HepG2 (cell line): ENCODE data around the gene TACR3. TPM values are rescaled to one million over a fixed set of nuclear protein-coding genes. Genes with fewer than 3 reads are reported as not detected.
"Not testable (repeated sequence)": the region's sequence is repeated elsewhere in the genome, so short reads cannot be mapped to it uniquely, and the experiment has no call there.

Experiments
- ATAC-seq: fragments of 200-7000 bp; cut with Tn5 transposase; 3 replicates; pipeline ENCODE4 v1.9.1; 2020; ENCODE audit warnings: mild to moderate bottlenecking, moderate library complexity
- BruUV-seq: library from RNA; stranded (reverse); fragments of 400-500 nt; replicated peaks from 2 replicates; lab custom pipeline; 2021; lab: Mats Ljungman, UMichigan
- CTCF ChIA-PET: fragments of 300-600 bp; formaldehyde crosslinking; extraction: SDS; loops from one replicate; lab custom pipeline; 2021; ENCODE audit warnings: low total read pairs, inconsistent platforms, low intra/inter-chr PET ratio; lab: Yijun Ruan, JAX
- POLR2A ChIA-PET: fragments of 350-600 bp; sonication (Branson Sonifier 250); formaldehyde crosslinking; loops from one replicate; lab custom pipeline; 2020; ENCODE audit warnings: antibody characterized with exemption, inconsistent platforms; lab: Yijun Ruan, JAX
- DNase-seq: peaks from one replicate; pipeline ENCODE4 v3.0.0-alpha.2; 2015; ENCODE audit warnings: low spot score
- FAIRE-seq: peaks from 3 replicates; lab custom pipeline; 2011; peaks lifted over from hg19 to GRCh38; lab: Jason Lieb, UNC
- H2AFZ ChIP-seq: one replicate; pipeline ENCODE4 v1.6.1; 2011; ENCODE audit warnings: low read length, inconsistent platforms
- H3K27ac ChIP-seq: fragments of 300-600 bp; 3 replicates; pipeline ENCODE4 v1.8.0; 2011; ENCODE audit warnings: mixed run types, mild to moderate bottlenecking, mixed read lengths, low read length, inconsistent platforms; ENCODE audit not compliant: insufficient read depth; ENCODE audit errors: extremely low read length
- H3K27me3 ChIP-seq, 2 experiments: fragments of 200-600 bp in 1 of 2; 2 replicates in 1 of 2; 3 replicates in 1 of 2; pipeline versions ENCODE4 v1.6.0 to v1.8.0; 2011; ENCODE audit warnings: low read length in 2 of 2, mild to moderate bottlenecking in 2 of 2, moderate library complexity in 2 of 2, inconsistent platforms in 1 of 2; ENCODE audit not compliant: insufficient read depth in 2 of 2, control insufficient read depth in 1 of 2
- H3K36me3 ChIP-seq, 2 experiments: fragments of 200-600 bp in 1 of 2; replicated peaks in 1 of 2; 2 replicates in 1 of 2; 3 replicates in 1 of 2; pipeline versions ENCODE4 v1.5.1 to v1.8.0; 2011; ENCODE audit warnings: low read length in 2 of 2, inconsistent platforms in 1 of 2; ENCODE audit not compliant: insufficient read depth in 2 of 2, control insufficient read depth in 1 of 2
- H3K4me1 ChIP-seq: 2 replicates; pipeline ENCODE4 v1.5.1; 2012; ENCODE audit warnings: low read length, inconsistent platforms; ENCODE audit not compliant: insufficient read depth
- H3K4me2 ChIP-seq: 2 replicates; pipeline ENCODE4 v1.6.0; 2011; ENCODE audit warnings: low read depth, low read length, inconsistent platforms
- H3K4me3 ChIP-seq, 3 experiments: fragments of 200-600 bp in 1 of 3; sonication (generic), shearing (Covaris generic) in 1 of 3; replicated peaks in 1 of 3; 2 replicates each; pipeline ENCODE4 v1.5.1; 2011 to 2016; ENCODE audit warnings: low read length in 3 of 3, inconsistent platforms in 2 of 3, low read depth in 2 of 3, mild to moderate bottlenecking in 2 of 3, control low read depth in 1 of 3, mixed read lengths in 1 of 3; ENCODE audit not compliant: insufficient read depth in 1 of 3
- H3K79me2 ChIP-seq: one replicate; pipeline ENCODE4 v1.6.1; 2011; ENCODE audit warnings: low read length, inconsistent platforms; ENCODE audit not compliant: insufficient read depth
- H3K9ac ChIP-seq: 2 replicates; pipeline ENCODE4 v1.6.0; 2011; ENCODE audit warnings: mild to moderate bottlenecking, low read depth, low read length, inconsistent platforms; ENCODE audit not compliant: insufficient read depth
- H3K9me3 ChIP-seq: 2 replicates; pipeline ENCODE4 v1.5.1; 2012; ENCODE audit warnings: mild to moderate bottlenecking, low read length
- H4K20me1 ChIP-seq: 2 replicates; pipeline ENCODE4 v1.6.0; 2011; ENCODE audit warnings: inconsistent platforms, mild to moderate bottlenecking, low read length, moderate library complexity; ENCODE audit not compliant: insufficient read depth
- MAFG ChIP-seq: sonication (generic); formaldehyde crosslinking; IDR thresholded peaks from 2 replicates; pipeline ENCODE4 v1.5.1; 2020; ENCODE audit warnings: mild to moderate bottlenecking, missing genetic modification reagents
- STAG1 ChIP-seq: sonication (generic); formaldehyde crosslinking; IDR thresholded peaks from 2 replicates; pipeline ENCODE4 v1.4.0; 2020; ENCODE audit warnings: missing genetic modification reagents
- ZNF777 ChIP-seq: sonication (generic); formaldehyde crosslinking; IDR thresholded peaks from 2 replicates; pipeline ENCODE4 v1.4.0; 2020; ENCODE audit warnings: missing genetic modification reagents
- WGBS: methylation state at CpG from one replicate; pipeline ENCODE4 v1.1.6; 2017; ENCODE audit warnings: low lambda C conversion rate; 5-methylcytosine and 5-hydroxymethylcytosine counted together
- in situ Hi-C: cut with HindIII; loops from 2 replicates; pipeline ENCODE4 v1.10.0; 2017; ENCODE audit warnings: low pct_unique_long_range_greater_than_20kb; ENCODE audit not compliant: extremely low pct_ligation_motif_present
- intact Hi-C: fragments of 100-400 bp; cut with micrococcal nuclease; formaldehyde crosslinking; loops from one replicate; pipeline ENCODE4 v1.10.0; 2022; ENCODE audit not compliant: unreplicated experiment
- polyA plus RNA-seq, 8 experiments: library from polyadenylated mRNA; depleted of rRNA in 3 of 8; stranded (reverse) in 7 of 8; unstranded in 1 of 8; fragments of >200 nt; fragmentation: Illumina TruSeq in 4 of 8; extraction: Trizol in 4 of 8; gene quantifications; 2 replicates each; pipeline versions ENCODE4 v1.2.1 to v1.2.3, GENCODE V29; 2011 to 2016; ENCODE audit warnings: low read depth in 4 of 8, missing spikeins in 1 of 8, mixed read lengths in 1 of 8; ENCODE audit not compliant: insufficient read depth in 1 of 8
- total RNA-seq, 5 experiments: library from RNA; depleted of rRNA; stranded (reverse); fragments of >200 nt; fragmentation: Illumina TruSeq; extraction: Trizol; gene quantifications; 2 replicates each; pipeline ENCODE4 v1.2.3, GENCODE V29; 2016; ENCODE audit warnings: low read depth in 1 of 5
- TF ChIP-seq, protein P1 (sequence below): IDR thresholded peaks from 2 replicates; pipeline ENCODE4 v1.6.1; 2016; ENCODE audit warnings: mild to moderate bottlenecking, missing biosample characterization, missing genetic modification reagents

The TACR3 gene
- total and polyA plus RNA-seq, 2 of the 13 experiments (the other 11 are each of a cell fraction or from before 2014, with no cell fraction given) = not detected

DNA sequence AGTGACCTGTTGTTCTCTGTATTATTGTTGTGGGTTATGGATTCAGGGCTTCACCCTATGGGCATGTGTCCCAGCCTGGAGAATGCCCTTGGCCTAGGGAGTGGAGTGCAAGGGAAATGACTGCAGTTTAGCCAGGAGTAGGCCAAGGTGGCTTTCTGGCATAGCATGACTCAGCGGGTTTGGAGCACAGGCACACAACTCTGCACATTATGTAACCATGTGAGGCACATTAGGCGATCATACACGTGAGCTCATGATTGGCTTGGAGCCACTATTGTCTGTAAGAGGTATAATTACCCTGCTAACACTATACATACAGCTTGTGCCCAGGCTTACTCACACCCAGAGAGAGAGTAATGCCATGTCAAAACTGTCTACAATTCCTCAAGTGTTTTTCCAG is 35.1 kb upstream of the TACR3 start (continued):
- TF ChIP-seq, protein P1, sequence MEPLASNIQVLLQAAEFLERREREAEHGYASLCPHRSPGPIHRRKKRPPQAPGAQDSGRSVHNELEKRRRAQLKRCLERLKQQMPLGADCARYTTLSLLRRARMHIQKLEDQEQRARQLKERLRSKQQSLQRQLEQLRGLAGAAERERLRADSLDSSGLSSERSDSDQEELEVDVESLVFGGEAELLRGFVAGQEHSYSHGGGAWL (CRISPR knock-in tag) = no peak
- TF ChIP-seq MAFG = peak; percentile 30; the same call in 1 of the 2 replicates

DNA sequence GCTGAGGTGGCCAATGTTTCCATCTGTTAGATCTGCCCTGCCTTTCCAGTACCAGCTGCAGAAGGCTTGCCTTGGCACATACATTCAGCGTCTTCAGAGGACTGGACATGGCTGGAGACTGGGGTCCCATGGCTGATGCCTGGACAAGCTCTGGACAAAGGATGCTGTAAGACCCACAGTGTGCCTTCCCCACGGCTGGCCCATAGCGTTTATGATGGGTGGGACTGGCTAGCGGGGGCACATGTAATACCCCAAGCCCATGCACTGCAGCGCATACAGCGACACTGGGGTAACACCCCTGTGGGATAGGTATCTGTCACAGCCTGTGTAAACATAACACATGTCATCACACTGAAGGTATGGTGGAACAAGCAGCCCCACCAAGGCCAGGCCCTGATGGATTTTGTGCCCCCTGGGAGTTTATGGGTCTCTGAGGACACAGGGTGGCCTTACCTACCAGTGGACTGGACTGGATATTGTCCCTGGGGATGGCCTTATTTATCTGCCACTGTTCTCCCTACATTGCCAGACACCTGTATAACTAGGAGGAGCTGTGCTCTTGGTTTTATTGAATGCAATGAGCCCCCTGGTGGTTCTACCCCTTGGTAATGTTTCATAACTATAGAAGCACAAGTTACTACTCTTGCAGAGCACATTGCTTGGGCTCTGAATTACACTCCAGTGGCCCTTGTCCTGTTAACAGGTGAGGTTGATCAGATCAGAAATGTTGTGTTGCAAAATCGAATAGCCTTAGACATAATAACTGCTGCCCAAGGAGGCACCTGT is 34.3 kb upstream of the TACR3 start:
- DNase-seq = peak; percentile 8
- intact Hi-C loops (loop anchor here (1.0 kb wide), 1 partner anchor 547 kb away; no protein-coding TSS in a partner anchor), in situ Hi-C loops (no loop called here)
- POLR2A ChIA-PET = no interaction called here
- no peaks in the 10 kb centered on the region for H3K4me1 ChIP-seq
- no peak overlapping the region for H3K27ac ChIP-seq
- H3K4me2 ChIP-seq = no peak overlapping the region
- peak; percentile 51; the same call in 2 of the 3 replicates for ATAC-seq
- no TSS peak for BruUV-seq
- 0% methylated on average over 1 of the region's 7 CpGs for WGBS
- H3K36me3 ChIP-seq = no peaks in the 10 kb centered on the region
- no peak overlapping the region for H2AFZ ChIP-seq
- H3K9me3 ChIP-seq = no peaks in the 10 kb centered on the region
- no peak overlapping the region for H3K9ac ChIP-seq
- no peaks in the 10 kb centered on the region for H3K79me2 ChIP-seq
- CTCF ChIA-PET = interaction anchor here (1.1 kb wide), 1 partner anchor 550 kb away, joined by 3 read pairs; no protein-coding TSS in a partner anchor
- H4K20me1 ChIP-seq = no peaks in the 10 kb centered on the region
- H3K27me3 ChIP-seq = no peaks in the 10 kb centered on the region; a peak in 1 of 5 replicates
- TF ChIP-seq STAG1 (CRISPR knock-in tag) = 0 out of 2 replicates have a peak, but pooled peaks have one; percentile 18
- TF ChIP-seq ZNF777 (CRISPR knock-in tag) = no peak
- FAIRE-seq = no peak
- H3K4me3 ChIP-seq = no peak overlapping the region

DNA sequence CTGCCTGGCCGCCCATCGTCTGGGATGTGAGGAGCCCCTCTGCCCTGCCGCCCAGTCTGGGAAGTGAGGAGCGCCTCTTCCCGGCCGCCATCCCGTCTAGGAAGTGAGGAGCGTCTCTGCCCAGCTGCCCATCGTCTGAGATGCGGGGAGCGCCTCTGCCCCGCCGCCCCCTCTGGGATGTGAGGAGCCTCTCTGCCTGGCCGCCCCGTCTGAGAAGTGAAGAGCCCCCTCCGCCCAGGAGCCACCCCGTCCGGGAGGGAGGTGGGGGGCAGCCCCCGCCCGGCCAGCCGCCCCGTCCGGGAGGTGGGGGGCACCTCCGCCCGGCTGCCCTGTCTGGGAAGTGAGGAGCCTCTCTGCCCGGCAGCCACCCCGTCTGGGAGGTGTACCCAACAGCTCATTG is 3.4 kb upstream of the TACR3 start:
- H3K27me3 ChIP-seq, H4K20me1 ChIP-seq, H3K27ac ChIP-seq, H2AFZ ChIP-seq, H3K4me2 ChIP-seq, H3K9me3 ChIP-seq, ATAC-seq, intact Hi-C loops, CTCF ChIA-PET, in situ Hi-C loops, DNase-seq, POLR2A ChIA-PET, H3K4me3 ChIP-seq, H3K9ac ChIP-seq, H3K79me2 ChIP-seq, FAIRE-seq, BruUV-seq, H3K4me1 ChIP-seq, H3K36me3 ChIP-seq: not testable (repeated sequence)
- WGBS = 80% methylated on average over 10 of the region's 27 CpGs
